ENCODE measurements around the gene TSPAN6.

TSPAN6 gene

DNA sequence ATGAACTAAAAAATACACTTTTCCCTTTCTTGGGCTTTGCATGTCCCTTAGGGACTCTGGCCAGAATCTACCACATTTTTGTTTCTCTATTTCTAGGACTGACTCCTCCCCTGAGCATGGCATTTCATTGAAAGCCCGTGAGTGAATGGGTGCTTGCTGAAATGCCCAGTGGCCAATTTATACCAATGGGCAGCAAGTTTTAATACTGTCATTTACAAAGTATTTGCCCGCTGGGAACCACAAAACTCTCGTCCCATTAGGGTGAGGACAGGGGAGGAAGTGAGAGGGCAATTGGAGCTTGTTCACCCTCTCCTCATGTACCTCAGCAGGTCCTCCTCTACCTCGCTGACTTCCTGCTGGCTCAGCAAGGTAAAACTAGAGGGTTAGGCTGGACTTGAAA lies 8.5 kb upstream of the TSPAN6 start:
- TF ChIP-seq, protein P1, sequence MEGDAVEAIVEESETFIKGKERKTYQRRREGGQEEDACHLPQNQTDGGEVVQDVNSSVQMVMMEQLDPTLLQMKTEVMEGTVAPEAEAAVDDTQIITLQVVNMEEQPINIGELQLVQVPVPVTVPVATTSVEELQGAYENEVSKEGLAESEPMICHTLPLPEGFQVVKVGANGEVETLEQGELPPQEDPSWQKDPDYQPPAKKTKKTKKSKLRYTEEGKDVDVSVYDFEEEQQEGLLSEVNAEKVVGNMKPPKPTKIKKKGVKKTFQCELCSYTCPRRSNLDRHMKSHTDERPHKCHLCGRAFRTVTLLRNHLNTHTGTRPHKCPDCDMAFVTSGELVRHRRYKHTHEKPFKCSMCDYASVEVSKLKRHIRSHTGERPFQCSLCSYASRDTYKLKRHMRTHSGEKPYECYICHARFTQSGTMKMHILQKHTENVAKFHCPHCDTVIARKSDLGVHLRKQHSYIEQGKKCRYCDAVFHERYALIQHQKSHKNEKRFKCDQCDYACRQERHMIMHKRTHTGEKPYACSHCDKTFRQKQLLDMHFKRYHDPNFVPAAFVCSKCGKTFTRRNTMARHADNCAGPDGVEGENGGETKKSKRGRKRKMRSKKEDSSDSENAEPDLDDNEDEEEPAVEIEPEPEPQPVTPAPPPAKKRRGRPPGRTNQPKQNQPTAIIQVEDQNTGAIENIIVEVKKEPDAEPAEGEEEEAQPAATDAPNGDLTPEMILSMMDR (IDR thresholded peaks at IDR 0.05) = no peak

DNA sequence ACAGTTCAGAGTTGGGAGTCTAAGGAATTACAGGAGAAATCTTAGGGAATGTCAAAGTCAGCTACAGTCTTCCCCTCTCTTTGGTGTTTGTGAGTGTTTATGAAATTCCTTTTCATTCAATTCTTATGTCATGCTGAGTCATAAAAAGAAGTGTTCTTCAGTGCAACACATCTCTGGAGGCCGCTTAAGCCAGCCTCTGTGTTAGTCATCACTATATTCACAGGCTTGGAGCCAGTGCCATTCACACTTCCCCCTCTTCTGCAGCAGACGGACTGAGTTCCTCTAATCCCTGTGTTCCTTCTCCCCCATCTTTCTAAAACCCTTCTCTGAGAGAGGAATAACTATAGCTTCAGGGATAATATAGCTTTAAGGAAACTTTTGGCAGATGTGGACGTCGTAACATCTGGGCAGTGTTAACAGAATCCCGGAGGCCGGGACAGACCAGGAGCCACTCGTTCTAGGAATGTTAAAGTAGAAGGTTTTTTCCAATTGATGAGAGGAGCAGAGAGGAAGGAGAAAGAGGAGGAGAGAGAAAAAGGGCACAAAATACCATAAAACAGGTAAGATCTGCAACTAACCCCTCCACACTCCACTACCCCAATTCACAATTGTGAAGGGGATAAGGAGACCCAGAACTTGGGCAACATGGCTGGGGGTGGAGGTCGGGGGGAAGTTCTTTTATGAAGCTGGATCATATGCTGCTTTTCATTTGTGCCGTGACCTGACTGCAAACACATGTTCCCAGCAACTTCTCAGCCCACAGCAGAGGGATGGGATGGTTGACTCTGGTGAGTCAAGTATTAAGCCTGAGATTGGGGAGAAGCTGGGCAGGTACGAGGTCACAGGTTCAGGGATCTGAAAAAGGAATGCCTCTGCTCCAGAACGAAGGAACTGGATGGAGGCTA lies 7.6 kb upstream of the TSPAN6 start, which contains the start of gene SRPX2:
Gene SRPX2 (plus strand): TSS at position 244 of the 905 bp plus-strand sequence. CDS start 2,124 bp downstream, outside the sequence.
- Mint-ChIP-seq H3K4me1 (peaks cover 39% of the 10 kb centered on the region), H3K27me3 (ENCODE audit: low read depth, poor library complexity) (no peaks in the 10 kb centered on the region), H3K9me3 (peaks cover 34% of the 10 kb centered on the region), H3K27ac (peak within 1 kb of the TSS; percentile 13), H3K4me3 (peak within 1 kb of the TSS; percentile 12), H3K36me3 (ENCODE audit: low read depth) (no peaks in the 10 kb centered on the region)
- TF ChIP-seq, protein P1 (IDR thresholded peaks at IDR 0.05) = no peak
- no peak for DNase-seq

More for the DNA sequence above, 8.5 kb upstream of the TSPAN6 start:
- no peak for DNase-seq
- Mint-ChIP-seq H3K4me1 (peaks cover 45% of the 10 kb centered on the region), H3K27ac (no peak overlapping the region), H3K9me3 (peaks cover 31% of the 10 kb centered on the region), H3K4me3 (peak overlapping the region; percentile 12), H3K27me3 (ENCODE audit: low read depth, poor library complexity) (no peaks in the 10 kb centered on the region), H3K36me3 (ENCODE audit: low read depth) (no peaks in the 10 kb centered on the region)

DNA sequence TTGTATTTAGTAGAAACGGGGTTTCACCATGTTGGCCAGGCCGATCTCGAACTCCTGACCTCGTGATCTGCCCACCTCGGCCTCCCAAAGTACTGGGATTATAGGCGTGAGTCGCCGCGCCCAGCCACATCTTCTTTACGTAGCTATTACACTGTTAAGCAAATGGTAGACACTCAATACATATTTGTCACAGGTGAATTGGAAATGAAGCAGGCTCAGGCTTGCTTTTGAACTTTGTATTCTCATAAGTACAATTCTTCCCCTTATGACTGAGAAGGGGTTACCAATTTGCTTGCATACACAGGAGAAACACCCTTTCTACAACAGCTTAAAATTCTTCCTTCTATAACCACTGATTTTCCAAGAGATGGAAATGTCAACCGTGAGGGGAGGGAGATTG lies 6.6 kb upstream of the TSPAN6 start:
- Mint-ChIP-seq H3K4me1 (peaks cover 30% of the 10 kb centered on the region), H3K4me3 (no peak overlapping the region), H3K36me3 (ENCODE audit: low read depth) (no peaks in the 10 kb centered on the region), H3K27me3 (ENCODE audit: low read depth, poor library complexity) (no peaks in the 10 kb centered on the region), H3K27ac (no peak overlapping the region), H3K9me3 (peaks cover 36% of the 10 kb centered on the region)
- no peak for DNase-seq
- TF ChIP-seq, protein P1 (IDR thresholded peaks at IDR 0.05) = no peak

DNA sequence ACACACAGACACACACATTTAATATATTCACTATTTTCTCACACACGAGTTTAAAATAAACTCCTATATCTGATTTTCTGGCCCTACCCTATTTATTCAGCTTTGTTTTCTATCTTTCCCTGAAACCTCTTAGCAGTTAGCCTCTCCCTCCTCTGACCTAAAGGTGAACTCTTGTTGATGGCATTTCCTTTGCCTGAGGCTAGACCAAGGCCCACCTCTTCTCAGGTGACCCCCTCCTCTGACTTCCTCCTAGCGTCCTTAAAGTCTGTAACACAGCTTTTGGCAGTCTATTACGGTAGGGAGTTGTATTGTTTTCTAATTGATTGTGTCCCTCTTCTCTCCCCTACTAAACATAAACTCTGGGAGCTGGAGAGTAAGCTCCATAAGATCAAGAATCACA lies 5.7 kb upstream of the TSPAN6 start:
- H3K4me3 Mint-ChIP-seq = no peak overlapping the region
- H3K4me1 Mint-ChIP-seq = peaks cover 21% of the 10 kb centered on the region
- no peaks in the 10 kb centered on the region for H3K36me3 Mint-ChIP-seq (ENCODE audit: low read depth)
- no peak for DNase-seq
- peaks cover 43% of the 10 kb centered on the region for H3K9me3 Mint-ChIP-seq
- TF ChIP-seq, protein P1 (IDR thresholded peaks at IDR 0.05) = no peak
- no peaks in the 10 kb centered on the region for H3K27me3 Mint-ChIP-seq (ENCODE audit: low read depth, poor library complexity)
- no peak overlapping the region for H3K27ac Mint-ChIP-seq

DNA sequence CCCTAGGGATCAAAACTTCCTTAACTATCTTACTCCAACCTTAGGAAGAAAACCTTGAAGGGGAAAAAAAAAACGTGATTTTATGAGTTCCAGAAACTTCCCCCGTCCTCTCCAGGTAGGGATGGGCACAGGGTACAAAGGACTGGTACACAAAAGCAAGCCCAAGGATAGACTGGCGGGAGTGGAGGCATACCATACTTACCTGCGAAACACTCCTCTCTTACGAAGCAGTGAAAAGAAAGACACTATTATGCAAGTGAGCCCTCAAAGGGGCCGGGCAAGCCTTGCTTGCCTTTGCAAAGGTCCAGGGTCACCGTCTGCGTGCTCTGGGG lies 651 bp downstream of the TSPAN6 start:
- DNase-seq = no peak
- H3K4me1 Mint-ChIP-seq = peaks cover 12% of the 10 kb centered on the region
- H3K27me3 Mint-ChIP-seq (ENCODE audit: low read depth, poor library complexity) = no peaks in the 10 kb centered on the region
- peaks cover 49% of the 10 kb centered on the region for H3K9me3 Mint-ChIP-seq
- H3K27ac Mint-ChIP-seq = peak overlapping the region; percentile 98
- TF ChIP-seq, protein P1 (IDR thresholded peaks at IDR 0.05) = no peak
- H3K36me3 Mint-ChIP-seq (ENCODE audit: low read depth) = peaks cover 29% of the 10 kb centered on the region
- peak overlapping the region; percentile 88 for H3K4me3 Mint-ChIP-seq

DNA sequence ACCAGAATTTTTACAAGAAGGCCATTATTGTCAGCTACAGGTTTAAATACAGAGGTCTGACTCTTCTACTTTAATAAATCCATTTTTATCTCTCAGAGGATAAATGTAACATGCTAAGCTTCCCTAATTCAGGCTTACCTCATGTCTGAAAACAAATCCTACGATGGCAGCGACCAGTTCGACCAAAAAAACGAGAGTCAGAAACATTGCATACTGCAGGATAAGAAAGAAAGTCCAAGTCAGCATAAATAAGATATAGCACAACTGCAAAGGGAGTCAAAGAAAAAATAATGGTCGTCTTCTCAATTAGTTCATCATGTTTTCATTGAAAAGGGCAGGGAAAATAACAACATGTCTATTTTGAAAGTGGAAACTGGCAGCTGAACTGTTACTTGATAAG lies 1.6 kb downstream of the TSPAN6 start:
- peaks cover 38% of the 10 kb centered on the region for H3K36me3 Mint-ChIP-seq (ENCODE audit: low read depth)
- peaks cover 44% of the 10 kb centered on the region for H3K9me3 Mint-ChIP-seq
- H3K27me3 Mint-ChIP-seq (ENCODE audit: low read depth, poor library complexity) = no peaks in the 10 kb centered on the region
- H3K27ac Mint-ChIP-seq = no peak overlapping the region
- TF ChIP-seq, protein P1 (IDR thresholded peaks at IDR 0.05) = no peak
- peaks cover 19% of the 10 kb centered on the region for H3K4me1 Mint-ChIP-seq
- H3K4me3 Mint-ChIP-seq = peak overlapping the region; percentile 88
- DNase-seq = no peak

Measured in nephron progenitor cell (in vitro differentiated cells).